ENCODE results near the gene SMCO4.
"Not testable (repeated sequence)": the region's sequence is repeated elsewhere in the genome, so short reads cannot be mapped to it uniquely, and the experiment has no call there.

The SMCO4 gene

DNA sequence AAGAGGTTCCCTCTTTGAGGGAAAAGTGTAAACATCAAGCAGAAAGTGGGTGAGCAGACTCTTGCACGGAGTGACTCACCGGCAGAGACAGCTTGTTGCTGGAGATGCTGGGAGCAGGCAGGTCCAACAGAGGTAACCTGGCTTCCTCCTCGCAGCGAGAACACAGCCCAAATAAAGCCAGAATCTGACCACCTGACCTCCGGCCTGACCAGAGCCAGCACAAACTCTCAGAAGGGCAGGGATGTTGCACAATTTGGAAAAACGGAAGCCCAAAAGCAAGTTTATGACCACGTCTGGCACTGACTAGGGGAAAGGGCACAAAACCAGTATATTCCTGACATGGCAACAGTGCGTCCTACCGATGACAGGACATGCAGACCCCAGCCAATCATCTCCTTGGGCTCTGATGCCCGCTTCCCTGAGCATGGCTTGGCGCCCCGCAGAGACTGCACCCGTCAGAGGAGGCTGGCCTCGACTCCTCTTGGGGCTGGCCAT, 5.4 kb downstream of the SMCO4 start:
- DNase-seq (ENCODE audit: extremely low read depth, low read depth), result no peak
- TF ChIP-seq CTCF (IDR thresholded peaks at IDR 0.05; ENCODE audit: low read depth, low read length, missing control alignments), result no peak
- H3K4me3 ChIP-seq (replicated peaks; ENCODE audit: low read depth, low read length), result no peak overlapping the region

DNA sequence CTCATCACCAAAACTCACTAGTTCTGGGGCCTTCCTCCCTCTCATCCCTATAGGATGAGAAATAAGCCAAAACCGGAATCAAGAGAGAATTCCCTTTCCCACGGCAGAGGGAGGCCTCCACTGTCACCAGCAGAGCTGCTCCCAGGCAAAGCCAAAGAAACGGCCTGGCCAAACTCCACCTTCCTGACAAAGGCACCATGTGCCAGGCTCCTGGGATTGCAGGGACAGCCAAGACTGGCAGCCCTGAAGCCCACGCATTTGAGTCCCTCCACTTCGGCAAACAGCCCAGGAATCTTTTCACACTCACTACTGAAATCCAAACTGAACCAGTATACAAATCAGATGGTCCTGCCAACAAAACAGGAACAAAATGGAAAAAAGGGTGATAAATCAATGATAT, 6.1 kb downstream of the SMCO4 start:
- no peak for TF ChIP-seq CTCF (IDR thresholded peaks at IDR 0.05; ENCODE audit: low read depth, low read length, missing control alignments)
- no peak overlapping the region for H3K4me3 ChIP-seq (replicated peaks; ENCODE audit: low read depth, low read length)
- DNase-seq (ENCODE audit: extremely low read depth, low read depth), result no peak

DNA sequence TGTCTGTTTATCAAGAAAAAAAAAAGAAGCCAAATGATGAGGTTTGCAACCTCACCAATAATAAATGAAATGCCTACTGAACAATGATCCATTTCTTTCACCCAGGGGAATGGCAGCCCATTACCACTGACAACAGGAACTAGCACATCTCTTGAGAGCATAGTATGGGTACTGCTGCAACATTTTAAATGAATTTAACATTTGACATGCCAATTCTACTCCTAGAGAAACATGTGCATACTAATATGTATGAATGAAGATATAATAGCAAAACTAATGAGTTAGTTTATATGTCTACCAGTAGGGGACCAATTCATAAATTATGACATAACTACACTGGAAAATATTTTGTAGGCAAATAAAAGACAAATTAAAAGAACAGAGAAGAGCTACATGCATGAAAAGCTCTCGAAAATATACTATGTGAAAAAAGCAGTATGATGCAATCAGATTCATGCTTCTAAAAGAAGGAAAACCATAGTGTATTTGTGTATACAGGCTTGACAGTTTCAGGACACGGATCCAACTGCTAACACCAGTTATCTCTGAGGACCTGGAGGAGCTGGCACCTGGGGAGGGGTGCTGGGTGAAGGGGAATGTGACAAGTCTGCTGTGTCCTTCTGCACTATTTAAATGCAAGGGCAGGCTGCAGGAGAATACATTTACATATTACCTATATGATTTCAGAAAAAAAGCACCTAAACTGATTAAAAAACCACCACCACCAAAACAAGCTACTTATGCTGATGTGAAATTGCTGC, 6.9 kb downstream of the SMCO4 start:
- no peak overlapping the region for H3K4me3 ChIP-seq (replicated peaks; ENCODE audit: low read depth, low read length)
- DNase-seq (ENCODE audit: extremely low read depth, low read depth), result no peak
- TF ChIP-seq CTCF (IDR thresholded peaks at IDR 0.05; ENCODE audit: low read depth, low read length, missing control alignments), result no peak

GRCh38 chr11:93535578-93535977, 7.6 kb downstream of the SMCO4 start:
- not testable (repeated sequence) for H3K4me3 ChIP-seq (replicated peaks; ENCODE audit: low read depth, low read length); DNase-seq (ENCODE audit: extremely low read depth, low read depth)

GRCh38 chr11:93532806-93533205, 10.4 kb downstream of the SMCO4 start:
- no peak for TF ChIP-seq CTCF (IDR thresholded peaks at IDR 0.05; ENCODE audit: low read depth, low read length, missing control alignments)
- H3K4me3 ChIP-seq (replicated peaks; ENCODE audit: low read depth, low read length), result no peak overlapping the region
- DNase-seq (ENCODE audit: extremely low read depth, low read depth), result no peak

GRCh38 chr11:93532281-93532789, 10.9 kb downstream of the SMCO4 start:
- H3K4me3 ChIP-seq (replicated peaks; ENCODE audit: low read depth, low read length), result no peak overlapping the region
- DNase-seq (ENCODE audit: extremely low read depth, low read depth), result no peak
- no peak for TF ChIP-seq CTCF (IDR thresholded peaks at IDR 0.05; ENCODE audit: low read depth, low read length, missing control alignments)

- DNase-seq (ENCODE audit: extremely low read depth, low read depth), result no peak
- H3K4me3 ChIP-seq (replicated peaks; ENCODE audit: low read depth, low read length), result no peak overlapping the region
- TF ChIP-seq CTCF (IDR thresholded peaks at IDR 0.05; ENCODE audit: low read depth, low read length, missing control alignments), result no peak
Observed at GRCh38 chr11:93530468-93530826, 12.7 kb downstream of the SMCO4 start.
